Measurements from ENCODE around the gene EFNA5.
"Not testable (repeated sequence)": the region's sequence is repeated elsewhere in the genome, so short reads cannot be mapped to it uniquely, and the experiment has no call there.

Gene EFNA5

GRCh38 chr5:107464876-107465275, 205.9 kb downstream of the EFNA5 start:
- 73% methylated on average over 8 of the region's 8 CpGs for WGBS

GRCh38 chr5:107464416-107464815, 206.3 kb downstream of the EFNA5 start:
- Histone ChIP-seq H3K36me3 (ENCODE audit: insufficient read depth, low read length) (no peaks in the 10 kb centered on the region), H3K9ac (ENCODE audit: low read depth, low read length) (no peak overlapping the region), H3K27ac (ENCODE audit: low read depth, low read length) (0 out of 2 replicates have a peak overlapping the region, but pooled peaks have one; percentile 2), H3K4me1 (ENCODE audit: insufficient read depth, low read length) (peaks cover 78% of the 10 kb centered on the region), H3K27me3 (ENCODE audit: insufficient read depth, low read length) (no peaks in the 10 kb centered on the region), H3K9me3 (ENCODE audit: insufficient read depth, low read depth, low read length) (no peaks in the 10 kb centered on the region), H3K4me3 (ENCODE audit: low read length) (no peak overlapping the region)
- WGBS: 86% methylated on average over 4 of the region's 4 CpGs

More at GRCh38 chr5:107464876-107465275, 205.9 kb downstream of the EFNA5 start:
- H3K36me3 ChIP-seq (ENCODE audit: insufficient read depth, low read length): no peaks in the 10 kb centered on the region
- H3K27me3 ChIP-seq (ENCODE audit: insufficient read depth, low read length): no peaks in the 10 kb centered on the region
- 0 out of 2 replicates have a peak overlapping the region, but pooled peaks have one; percentile 2 for H3K27ac ChIP-seq (ENCODE audit: low read depth, low read length)
- H3K9ac ChIP-seq (ENCODE audit: low read depth, low read length): no peak overlapping the region
- H3K4me1 ChIP-seq (ENCODE audit: insufficient read depth, low read length): peaks cover 83% of the 10 kb centered on the region
- H3K4me3 ChIP-seq (ENCODE audit: low read length): no peak overlapping the region
- H3K9me3 ChIP-seq (ENCODE audit: insufficient read depth, low read depth, low read length): no peaks in the 10 kb centered on the region

GRCh38 chr5:107463731-107464130, 207.0 kb downstream of the EFNA5 start:
- H3K9me3 ChIP-seq (ENCODE audit: insufficient read depth, low read depth, low read length): no peaks in the 10 kb centered on the region
- no peaks in the 10 kb centered on the region for H3K27me3 ChIP-seq (ENCODE audit: insufficient read depth, low read length)
- H3K4me1 ChIP-seq (ENCODE audit: insufficient read depth, low read length): peaks cover 72% of the 10 kb centered on the region
- no peaks in the 10 kb centered on the region for H3K36me3 ChIP-seq (ENCODE audit: insufficient read depth, low read length)
- no peak overlapping the region for H3K4me3 ChIP-seq (ENCODE audit: low read length)
- H3K27ac ChIP-seq (ENCODE audit: low read depth, low read length): no peak overlapping the region
- WGBS: 100% methylated on average over 1 of the region's 1 CpG
- H3K9ac ChIP-seq (ENCODE audit: low read depth, low read length): no peak overlapping the region

- Histone ChIP-seq H3K4me1 (ENCODE audit: insufficient read depth, low read length) (peaks cover 66% of the 10 kb centered on the region), H3K9me3 (ENCODE audit: insufficient read depth, low read depth, low read length) (no peaks in the 10 kb centered on the region), H3K27ac (ENCODE audit: low read depth, low read length) (no peak overlapping the region), H3K4me3 (ENCODE audit: low read length) (no peak overlapping the region), H3K36me3 (ENCODE audit: insufficient read depth, low read length) (no peaks in the 10 kb centered on the region), H3K27me3 (ENCODE audit: insufficient read depth, low read length) (no peaks in the 10 kb centered on the region), H3K9ac (ENCODE audit: low read depth, low read length) (no peak overlapping the region)
- 96% methylated on average over 5 of the region's 5 CpGs for WGBS
Observed at GRCh38 chr5:107461770-107462169, 209.0 kb downstream of the EFNA5 start.

GRCh38 chr5:107460789-107461188, 209.9 kb downstream of the EFNA5 start:
- no peak overlapping the region for H3K27ac ChIP-seq (ENCODE audit: low read depth, low read length)
- H3K27me3 ChIP-seq (ENCODE audit: insufficient read depth, low read length): no peaks in the 10 kb centered on the region
- H3K9me3 ChIP-seq (ENCODE audit: insufficient read depth, low read depth, low read length): no peaks in the 10 kb centered on the region
- no peak overlapping the region for H3K9ac ChIP-seq (ENCODE audit: low read depth, low read length)
- peaks cover 60% of the 10 kb centered on the region for H3K4me1 ChIP-seq (ENCODE audit: insufficient read depth, low read length)
- H3K36me3 ChIP-seq (ENCODE audit: insufficient read depth, low read length): no peaks in the 10 kb centered on the region
- no peak overlapping the region for H3K4me3 ChIP-seq (ENCODE audit: low read length)
- WGBS: 74% methylated on average over 2 of the region's 2 CpGs

GRCh38 chr5:107459605-107460004, 211.1 kb downstream of the EFNA5 start:
- WGBS: 96% methylated on average over 3 of the region's 3 CpGs
- Histone ChIP-seq H3K4me3 (ENCODE audit: low read length) (no peak overlapping the region), H3K9me3 (ENCODE audit: insufficient read depth, low read depth, low read length) (no peaks in the 10 kb centered on the region), H3K4me1 (ENCODE audit: insufficient read depth, low read length) (peaks cover 60% of the 10 kb centered on the region), H3K9ac (ENCODE audit: low read depth, low read length) (no peak overlapping the region), H3K27ac (ENCODE audit: low read depth, low read length) (no peak overlapping the region), H3K27me3 (ENCODE audit: insufficient read depth, low read length) (no peaks in the 10 kb centered on the region), H3K36me3 (ENCODE audit: insufficient read depth, low read length) (no peaks in the 10 kb centered on the region)

GRCh38 chr5:107458322-107458721, 212.4 kb downstream of the EFNA5 start:
- H3K27me3 ChIP-seq (ENCODE audit: insufficient read depth, low read length): no peaks in the 10 kb centered on the region
- no peaks in the 10 kb centered on the region for H3K9me3 ChIP-seq (ENCODE audit: insufficient read depth, low read depth, low read length)
- H3K4me1 ChIP-seq (ENCODE audit: insufficient read depth, low read length): peaks cover 62% of the 10 kb centered on the region
- 89% methylated on average over 4 of the region's 5 CpGs for WGBS
- no peaks in the 10 kb centered on the region for H3K36me3 ChIP-seq (ENCODE audit: insufficient read depth, low read length)
- H3K9ac ChIP-seq (ENCODE audit: low read depth, low read length): no peak overlapping the region
- H3K27ac ChIP-seq (ENCODE audit: low read depth, low read length): no peak overlapping the region
- no peak overlapping the region for H3K4me3 ChIP-seq (ENCODE audit: low read length)

GRCh38 chr5:107457881-107458280, 212.9 kb downstream of the EFNA5 start:
- H3K9ac ChIP-seq (ENCODE audit: low read depth, low read length): no peak overlapping the region
- H3K27ac ChIP-seq (ENCODE audit: low read depth, low read length): no peak overlapping the region
- no peaks in the 10 kb centered on the region for H3K36me3 ChIP-seq (ENCODE audit: insufficient read depth, low read length)
- WGBS: 81% methylated on average over 2 of the region's 3 CpGs
- H3K4me1 ChIP-seq (ENCODE audit: insufficient read depth, low read length): peaks cover 62% of the 10 kb centered on the region
- no peaks in the 10 kb centered on the region for H3K9me3 ChIP-seq (ENCODE audit: insufficient read depth, low read depth, low read length)
- no peaks in the 10 kb centered on the region for H3K27me3 ChIP-seq (ENCODE audit: insufficient read depth, low read length)
- no peak overlapping the region for H3K4me3 ChIP-seq (ENCODE audit: low read length)

GRCh38 chr5:107457138-107457537, 213.6 kb downstream of the EFNA5 start:
- Histone ChIP-seq H3K4me3 (ENCODE audit: low read length) (no peak overlapping the region), H3K4me1 (ENCODE audit: insufficient read depth, low read length) (peaks cover 61% of the 10 kb centered on the region), H3K27me3 (ENCODE audit: insufficient read depth, low read length) (no peaks in the 10 kb centered on the region), H3K27ac (ENCODE audit: low read depth, low read length) (no peak overlapping the region), H3K36me3 (ENCODE audit: insufficient read depth, low read length) (no peaks in the 10 kb centered on the region), H3K9me3 (ENCODE audit: insufficient read depth, low read depth, low read length) (no peaks in the 10 kb centered on the region), H3K9ac (ENCODE audit: low read depth, low read length) (no peak overlapping the region)
- WGBS: 88% methylated on average over 2 of the region's 3 CpGs

- H3K4me1 ChIP-seq (ENCODE audit: insufficient read depth, low read length): peaks cover 54% of the 10 kb centered on the region
Observed at GRCh38 chr5:107456281-107456715, 214.4 kb downstream of the EFNA5 start.

GRCh38 chr5:107455111-107455544, 215.6 kb downstream of the EFNA5 start:
- Histone ChIP-seq H3K27me3 (ENCODE audit: insufficient read depth, low read length) (no peaks in the 10 kb centered on the region), H3K9ac (ENCODE audit: low read depth, low read length) (no peak overlapping the region), H3K4me3 (ENCODE audit: low read length) (no peak overlapping the region), H3K9me3 (ENCODE audit: insufficient read depth, low read depth, low read length) (0 out of 2 replicates have a peak, but pooled peaks cover 3% of the 10 kb centered on the region), H3K27ac (ENCODE audit: low read depth, low read length) (no peak overlapping the region), H3K36me3 (ENCODE audit: insufficient read depth, low read length) (no peaks in the 10 kb centered on the region), H3K4me1 (ENCODE audit: insufficient read depth, low read length) (peaks cover 49% of the 10 kb centered on the region)
- WGBS: 64% methylated on average over 3 of the region's 4 CpGs

More at GRCh38 chr5:107456281-107456715, 214.4 kb downstream of the EFNA5 start:
- Histone ChIP-seq H3K4me3 (ENCODE audit: low read length) (no peak overlapping the region), H3K27ac (ENCODE audit: low read depth, low read length) (no peak overlapping the region), H3K9me3 (ENCODE audit: insufficient read depth, low read depth, low read length) (0 out of 2 replicates have a peak, but pooled peaks cover 3% of the 10 kb centered on the region), H3K9ac (ENCODE audit: low read depth, low read length) (no peak overlapping the region), H3K27me3 (ENCODE audit: insufficient read depth, low read length) (no peaks in the 10 kb centered on the region), H3K36me3 (ENCODE audit: insufficient read depth, low read length) (no peaks in the 10 kb centered on the region)

- WGBS: 99% methylated on average over 4 of the region's 4 CpGs
- not testable (repeated sequence) for H3K9ac ChIP-seq (ENCODE audit: low read depth, low read length); H3K27ac ChIP-seq (ENCODE audit: low read depth, low read length); H3K4me3 ChIP-seq (ENCODE audit: low read length); H3K27me3 ChIP-seq (ENCODE audit: insufficient read depth, low read length); H3K9me3 ChIP-seq (ENCODE audit: insufficient read depth, low read depth, low read length); H3K36me3 ChIP-seq (ENCODE audit: insufficient read depth, low read length)
- H3K4me1 ChIP-seq (ENCODE audit: insufficient read depth, low read length): peaks cover 41% of the 10 kb centered on the region
Observed at GRCh38 chr5:107451827-107452226, 218.9 kb downstream of the EFNA5 start.
